Measurements from ENCODE around the gene VIL1. TPM values are rescaled to one million over a fixed set of nuclear protein-coding genes. Genes with fewer than 3 reads are reported as not detected.

Gene VIL1
- total and polyA plus RNA-seq, 2 of the 13 experiments (the other 11 are each of a cell fraction or from before 2014, with no cell fraction given) = 287 to 301 TPM

GRCh38 chr2:218397820-218398436, 21.0 kb upstream of the VIL1 start (continued):
- TF ChIP-seq PRDM4 (CRISPR knock-in tag; IDR thresholded peaks at IDR 0.05; ENCODE audit: borderline replicate concordance) = peak; percentile 97; the same call in 1 of the 2 replicates
- TF ChIP-seq ZNF547 (CRISPR knock-in tag; IDR thresholded peaks at IDR 0.05) = peak; percentile 64
- TF ChIP-seq ZNF780A (CRISPR knock-in tag; IDR thresholded peaks at IDR 0.05) = no peak
- no peak for TF ChIP-seq SRSF4 (IDR thresholded peaks at IDR 0.05; ENCODE audit: low read depth, low read length, poor library complexity, severe bottlenecking)
- no peak for TF ChIP-seq RFX1 (IDR thresholded peaks at IDR 0.05)
- TF ChIP-seq MEIS2 (CRISPR knock-in tag; IDR thresholded peaks at IDR 0.05) = peak; percentile 86
- TF ChIP-seq ZFP90 (CRISPR knock-in tag; IDR thresholded peaks at IDR 0.05; ENCODE audit: borderline replicate concordance) = peak; percentile 89
- no peak for TF ChIP-seq ZNF674 (CRISPR knock-in tag; IDR thresholded peaks at IDR 0.05; ENCODE audit: low read depth)
- TF ChIP-seq ZBTB39 (CRISPR knock-in tag; IDR thresholded peaks at IDR 0.05) = no peak; the same call in 1 of the 2 replicates
- TF ChIP-seq AGO2 (optimal IDR thresholded peaks at IDR 0.05; ENCODE audit: low read depth, low read length) = peak; percentile 75
- TF ChIP-seq ZBTB43 (CRISPR knock-in tag; conservative IDR thresholded peaks at IDR 0.05) = peak; percentile 64
- TF ChIP-seq ZNF737 (CRISPR knock-in tag; IDR thresholded peaks at IDR 0.05; ENCODE audit: borderline replicate concordance) = no peak
- TF ChIP-seq ETV6 (CRISPR knock-in tag; conservative IDR thresholded peaks at IDR 0.05) = no peak
- TF ChIP-seq TAF15 (IDR thresholded peaks at IDR 0.05; ENCODE audit: low read depth, low read length, poor library complexity, severe bottlenecking) = peak; percentile 42
- TF ChIP-seq ZNF556 (CRISPR knock-in tag; IDR thresholded peaks at IDR 0.05; ENCODE audit: borderline replicate concordance) = peak; percentile 67; the same call in 1 of the 2 replicates
- TF ChIP-seq, protein P1, sequence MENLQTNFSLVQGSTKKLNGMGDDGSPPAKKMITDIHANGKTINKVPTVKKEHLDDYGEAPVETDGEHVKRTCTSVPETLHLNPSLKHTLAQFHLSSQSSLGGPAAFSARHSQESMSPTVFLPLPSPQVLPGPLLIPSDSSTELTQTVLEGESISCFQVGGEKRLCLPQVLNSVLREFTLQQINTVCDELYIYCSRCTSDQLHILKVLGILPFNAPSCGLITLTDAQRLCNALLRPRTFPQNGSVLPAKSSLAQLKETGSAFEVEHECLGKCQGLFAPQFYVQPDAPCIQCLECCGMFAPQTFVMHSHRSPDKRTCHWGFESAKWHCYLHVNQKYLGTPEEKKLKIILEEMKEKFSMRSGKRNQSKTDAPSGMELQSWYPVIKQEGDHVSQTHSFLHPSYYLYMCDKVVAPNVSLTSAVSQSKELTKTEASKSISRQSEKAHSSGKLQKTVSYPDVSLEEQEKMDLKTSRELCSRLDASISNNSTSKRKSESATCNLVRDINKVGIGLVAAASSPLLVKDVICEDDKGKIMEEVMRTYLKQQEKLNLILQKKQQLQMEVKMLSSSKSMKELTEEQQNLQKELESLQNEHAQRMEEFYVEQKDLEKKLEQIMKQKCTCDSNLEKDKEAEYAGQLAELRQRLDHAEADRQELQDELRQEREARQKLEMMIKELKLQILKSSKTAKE (CRISPR knock-in tag; IDR thresholded peaks at IDR 0.05; ENCODE audit: borderline replicate concordance) = peak; percentile 89
- TF ChIP-seq FOXO1 (CRISPR knock-in tag; IDR thresholded peaks at IDR 0.05) = no peak; the same call in none of the 2 replicates
- peak; percentile 90 for TF ChIP-seq RXRA (CRISPR knock-in tag; IDR thresholded peaks at IDR 0.05)
- peak; percentile 20 for TF ChIP-seq YY1 (IDR thresholded peaks at IDR 0.05; ENCODE audit: insufficient read depth, insufficient replicate concordance, low read depth, low read length)
- TF ChIP-seq ZBTB42 (CRISPR knock-in tag; IDR thresholded peaks at IDR 0.05) = no peak; the same call in 1 of the 2 replicates
- no peak; the same call in 1 of the 2 replicates for TF ChIP-seq SSRP1 (CRISPR knock-in tag; IDR thresholded peaks at IDR 0.05)
- peak; percentile 95 for TF ChIP-seq ZBTB7B (CRISPR knock-in tag; IDR thresholded peaks at IDR 0.05)
- no peak for TF ChIP-seq NFIC (IDR thresholded peaks at IDR 0.05; ENCODE audit: low read length)

Data from HepG2 (cell line).